ENCODE data around the gene ADAMTS13.

Gene ADAMTS13

DNA sequence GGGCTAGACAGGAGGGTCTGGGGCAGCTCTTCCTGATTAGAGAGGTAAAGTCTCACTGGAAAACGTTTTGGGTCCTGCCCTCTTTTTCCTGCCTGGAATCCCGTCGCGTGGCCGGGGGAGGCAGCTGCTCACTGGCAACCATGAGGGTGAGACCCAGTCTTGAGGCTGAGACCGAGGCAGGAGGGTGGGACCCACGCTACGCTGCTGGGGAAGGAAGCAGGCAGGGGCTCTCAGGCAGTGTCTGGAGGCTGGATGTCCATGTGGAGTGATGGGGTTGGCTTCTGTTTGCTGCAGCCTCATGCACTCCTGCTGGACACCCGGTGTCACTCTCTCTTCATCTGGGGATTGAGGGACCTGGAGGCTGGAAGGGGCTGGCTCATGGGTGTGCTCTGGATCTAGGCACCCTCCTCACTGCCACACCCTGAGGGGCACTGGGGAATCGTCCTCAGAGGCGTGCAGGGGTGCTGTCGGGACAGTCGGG is 68.1 kb downstream of the ADAMTS13 start:
- Histone ChIP-seq H3K4me2 (ENCODE audit: low read depth, low read length, poor library complexity, severe bottlenecking) (no peak overlapping the region), H3K9ac (ENCODE audit: low read length) (no peak overlapping the region), H3K27ac (ENCODE audit: low read depth, low read length) (no peak overlapping the region), H3K9me3 (ENCODE audit: insufficient read depth, low read length) (no peaks in the 10 kb centered on the region), H2AFZ (ENCODE audit: low read depth, low read length, severe bottlenecking) (no peak overlapping the region), H3K27me3 (ENCODE audit: low read length) (no peaks in the 10 kb centered on the region), H3K36me3 (ENCODE audit: low read length) (no peaks in the 10 kb centered on the region), H4K20me1 (ENCODE audit: low read depth, low read length) (no peaks in the 10 kb centered on the region), H3K4me3 (ENCODE audit: insufficient read depth, low read length, poor library complexity, severe bottlenecking) (no peak overlapping the region), H3K9me2 (replicated peaks; ENCODE audit: insufficient read depth, low read length) (no peaks in the 10 kb centered on the region), H3F3A (ENCODE audit: insufficient read depth) (no peaks in the 10 kb centered on the region), H3K79me2 (ENCODE audit: insufficient read depth, low read length) (no peaks in the 10 kb centered on the region)
- TF ChIP-seq, protein P1, sequence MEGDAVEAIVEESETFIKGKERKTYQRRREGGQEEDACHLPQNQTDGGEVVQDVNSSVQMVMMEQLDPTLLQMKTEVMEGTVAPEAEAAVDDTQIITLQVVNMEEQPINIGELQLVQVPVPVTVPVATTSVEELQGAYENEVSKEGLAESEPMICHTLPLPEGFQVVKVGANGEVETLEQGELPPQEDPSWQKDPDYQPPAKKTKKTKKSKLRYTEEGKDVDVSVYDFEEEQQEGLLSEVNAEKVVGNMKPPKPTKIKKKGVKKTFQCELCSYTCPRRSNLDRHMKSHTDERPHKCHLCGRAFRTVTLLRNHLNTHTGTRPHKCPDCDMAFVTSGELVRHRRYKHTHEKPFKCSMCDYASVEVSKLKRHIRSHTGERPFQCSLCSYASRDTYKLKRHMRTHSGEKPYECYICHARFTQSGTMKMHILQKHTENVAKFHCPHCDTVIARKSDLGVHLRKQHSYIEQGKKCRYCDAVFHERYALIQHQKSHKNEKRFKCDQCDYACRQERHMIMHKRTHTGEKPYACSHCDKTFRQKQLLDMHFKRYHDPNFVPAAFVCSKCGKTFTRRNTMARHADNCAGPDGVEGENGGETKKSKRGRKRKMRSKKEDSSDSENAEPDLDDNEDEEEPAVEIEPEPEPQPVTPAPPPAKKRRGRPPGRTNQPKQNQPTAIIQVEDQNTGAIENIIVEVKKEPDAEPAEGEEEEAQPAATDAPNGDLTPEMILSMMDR (IDR thresholded peaks at IDR 0.05; ENCODE audit: insufficient read depth, low read length, poor library complexity, severe bottlenecking), result no peak
- TF ChIP-seq EZH2phosphoT487 (conservative IDR thresholded peaks at IDR 0.05; ENCODE audit: low read length), result no peak

DNA sequence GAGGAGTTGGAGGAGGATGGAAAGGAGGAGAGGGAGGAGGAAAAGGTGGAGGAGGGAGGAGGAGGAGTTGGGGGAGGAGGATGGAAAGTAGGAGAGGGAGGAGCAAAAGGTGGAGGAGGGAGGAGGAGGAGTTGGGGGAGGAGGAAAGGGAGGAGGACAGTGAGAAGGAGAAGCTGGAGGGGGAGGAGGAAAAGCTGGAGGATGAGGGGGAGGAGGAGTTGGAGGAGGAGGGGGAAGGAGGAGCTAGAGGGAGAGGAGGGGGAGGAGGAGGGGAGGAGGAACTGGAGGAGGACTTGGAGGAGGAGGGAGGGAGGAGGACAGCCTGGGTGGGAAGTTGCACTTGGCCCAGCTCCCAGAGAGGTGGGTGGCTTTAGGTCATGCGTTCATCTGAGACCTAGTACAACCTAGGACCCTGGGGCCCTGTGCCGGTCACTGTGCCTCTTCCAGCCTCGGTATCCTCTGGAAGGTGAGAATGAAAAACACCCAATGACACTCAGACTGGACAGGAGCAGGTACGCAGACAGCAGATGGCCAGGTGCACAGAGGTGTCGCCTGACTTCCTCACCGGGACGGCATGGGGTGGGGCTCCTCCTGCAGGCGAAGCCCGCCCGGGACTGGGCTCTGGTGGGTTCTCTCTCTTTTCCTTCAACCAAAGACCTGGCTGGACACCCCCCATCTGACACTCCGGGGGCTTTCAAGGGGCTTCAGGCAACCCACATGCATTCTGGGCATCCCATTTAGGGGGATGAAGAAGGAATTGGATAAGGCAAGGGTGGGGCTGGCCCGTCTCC is 68.9 kb downstream of the ADAMTS13 start:
- Histone ChIP-seq H3K9ac (ENCODE audit: low read length) (no peak overlapping the region), H3K9me2 (replicated peaks; ENCODE audit: insufficient read depth, low read length) (no peaks in the 10 kb centered on the region), H3K27me3 (ENCODE audit: low read length) (no peaks in the 10 kb centered on the region), H3K9me3 (ENCODE audit: insufficient read depth, low read length) (no peaks in the 10 kb centered on the region), H2AFZ (ENCODE audit: low read depth, low read length, severe bottlenecking) (no peak overlapping the region), H3K27ac (ENCODE audit: low read depth, low read length) (no peak overlapping the region), H3K4me2 (ENCODE audit: low read depth, low read length, poor library complexity, severe bottlenecking) (no peak overlapping the region), H3K36me3 (ENCODE audit: low read length) (no peaks in the 10 kb centered on the region), H3F3A (ENCODE audit: insufficient read depth) (no peaks in the 10 kb centered on the region), H4K20me1 (ENCODE audit: low read depth, low read length) (no peaks in the 10 kb centered on the region), H3K79me2 (ENCODE audit: insufficient read depth, low read length) (no peaks in the 10 kb centered on the region), H3K4me3 (ENCODE audit: insufficient read depth, low read length, poor library complexity, severe bottlenecking) (no peak overlapping the region)
- TF ChIP-seq, protein P1 (IDR thresholded peaks at IDR 0.05; ENCODE audit: insufficient read depth, low read length, poor library complexity, severe bottlenecking), result no peak
- no peak for TF ChIP-seq EZH2phosphoT487 (conservative IDR thresholded peaks at IDR 0.05; ENCODE audit: low read length)

DNA sequence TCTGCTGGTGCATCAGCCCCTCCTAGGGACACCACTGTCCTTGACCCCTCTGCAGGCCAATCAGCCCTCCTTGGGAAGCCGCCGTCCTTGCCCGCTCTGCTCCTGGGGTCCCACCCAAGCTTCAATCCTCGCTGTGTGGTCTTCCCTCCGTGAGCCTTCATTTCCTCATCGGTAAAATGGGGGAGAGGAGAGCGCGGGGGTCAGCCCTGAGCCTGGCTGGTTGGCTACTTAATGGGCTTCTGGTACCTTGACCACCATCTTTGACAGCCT is 69.4 kb downstream of the ADAMTS13 start:
- no peaks in the 10 kb centered on the region for H3K36me3 ChIP-seq (ENCODE audit: low read length)
- no peaks in the 10 kb centered on the region for H3F3A ChIP-seq (ENCODE audit: insufficient read depth)
- no peaks in the 10 kb centered on the region for H3K79me2 ChIP-seq (ENCODE audit: insufficient read depth, low read length)
- no peak overlapping the region for H3K4me3 ChIP-seq (ENCODE audit: insufficient read depth, low read length, poor library complexity, severe bottlenecking)
- no peak overlapping the region for H3K9ac ChIP-seq (ENCODE audit: low read length)
- no peak overlapping the region for H2AFZ ChIP-seq (ENCODE audit: low read depth, low read length, severe bottlenecking)
- no peak for TF ChIP-seq EZH2phosphoT487 (conservative IDR thresholded peaks at IDR 0.05; ENCODE audit: low read length)
- TF ChIP-seq, protein P1 (IDR thresholded peaks at IDR 0.05; ENCODE audit: insufficient read depth, low read length, poor library complexity, severe bottlenecking), result no peak
- H3K4me2 ChIP-seq (ENCODE audit: low read depth, low read length, poor library complexity, severe bottlenecking), result no peak overlapping the region
- H3K9me3 ChIP-seq (ENCODE audit: insufficient read depth, low read length), result no peaks in the 10 kb centered on the region
- H3K27ac ChIP-seq (ENCODE audit: low read depth, low read length), result no peak overlapping the region
- no peaks in the 10 kb centered on the region for H3K27me3 ChIP-seq (ENCODE audit: low read length)
- H4K20me1 ChIP-seq (ENCODE audit: low read depth, low read length), result no peaks in the 10 kb centered on the region
- no peaks in the 10 kb centered on the region for H3K9me2 ChIP-seq (replicated peaks; ENCODE audit: insufficient read depth, low read length)
